ENCODE measurements around the gene GNPTG. TPM values are rescaled to one million over a fixed set of nuclear protein-coding genes. Genes with fewer than 3 reads are reported as not detected.
"Not testable (repeated sequence)": the region's sequence is repeated elsewhere in the genome, so short reads cannot be mapped to it uniquely, and the experiment has no call there.

Gene GNPTG
- total RNA-seq, 1 experiment from 2014 or later, result 29.4 TPM

DNA sequence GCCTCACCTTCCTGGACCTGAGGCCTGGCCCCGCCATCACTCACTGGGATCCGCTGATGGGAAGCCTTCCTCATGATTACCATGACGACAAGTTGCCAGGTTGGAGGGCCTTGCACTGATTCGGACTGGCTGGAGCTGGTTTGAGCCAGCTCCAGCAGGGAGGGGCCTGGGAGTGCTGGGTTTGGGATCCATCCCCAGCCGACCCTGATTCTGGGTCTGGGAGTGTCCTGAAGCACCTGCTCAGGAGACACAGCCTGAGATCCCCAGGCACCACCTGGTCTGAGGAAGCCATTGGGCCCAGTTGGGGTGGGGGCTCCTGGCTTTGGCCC, 24.1 kb upstream of the GNPTG start:
- Mint-ChIP-seq H3K4me1 (peaks cover 9 to 18% of the 10 kb centered on the region in 2 experiments), H3K27me3 (ENCODE audit: low read depth) (peaks cover 8% of the 10 kb centered on the region), H3K9me3 (no peaks in the 10 kb centered on the region), H3K36me3 (ENCODE audit: insufficient read depth in 1 of 3, low read depth in 3 of 3) (peaks cover 2 to 26% (median 17%) of the 10 kb centered on the region in 3 experiments), H3K27ac (no peak overlapping the region), H3K4me3 (no peak overlapping the region)
- Histone ChIP-seq H3K4me2 (ENCODE audit: insufficient read depth, insufficient read length, low read length) (no peak overlapping the region), H3K79me2 (ENCODE audit: insufficient read depth, low read length) (no peaks in the 10 kb centered on the region), H4K20me1 (ENCODE audit: control insufficient read depth, insufficient read depth, insufficient read length) (no peaks in the 10 kb centered on the region), H3K56ac (ENCODE audit: insufficient read length, low read depth, low read length) (no peak overlapping the region), H2AK5ac (ENCODE audit: insufficient read length, low read length) (no peak overlapping the region), H2BK12ac (ENCODE audit: insufficient read length, low read depth, low read length) (no peak overlapping the region), H3K9me3 (ENCODE audit: control insufficient read depth, low read depth, low read length) (no peaks in the 10 kb centered on the region), H2BK20ac (ENCODE audit: low read depth, low read length, poor library complexity, severe bottlenecking) (no peak overlapping the region), H3K4ac (ENCODE audit: low read depth, low read length) (no peak overlapping the region), H2BK120ac (ENCODE audit: low read depth, low read length, poor library complexity, severe bottlenecking) (no peak overlapping the region), H3T11ph (ENCODE audit: low read length) (no peak overlapping the region), H3K23ac (ENCODE audit: insufficient read length, low read depth, low read length) (no peak overlapping the region), H3K18ac (ENCODE audit: insufficient read length, low read depth, low read length) (no peak overlapping the region), H4K5ac (ENCODE audit: insufficient read length, low read depth, low read length) (no peak overlapping the region), H3K9ac (ENCODE audit: extremely low read depth, insufficient read length, low read length) (no peak overlapping the region), H3K23me2 (ENCODE audit: insufficient read length, low read depth, low read length, poor library complexity, severe bottlenecking) (peaks cover 8% of the 10 kb centered on the region), H3K79me1 (ENCODE audit: insufficient read depth, low read depth, low read length, poor library complexity, severe bottlenecking) (no peaks in the 10 kb centered on the region), H3K27ac (ENCODE audit: insufficient read length, low read depth, low read length) (no peak overlapping the region), H2AFZ (ENCODE audit: low read length) (no peak overlapping the region), H2BK15ac (ENCODE audit: low read depth, low read length) (no peak overlapping the region), H3K27me3 (ENCODE audit: insufficient read depth, low read length) (no peaks in the 10 kb centered on the region; the same call in 1 of the 2 replicates), H3K4me1 (ENCODE audit: insufficient read depth, low read length) (no peaks in the 10 kb centered on the region), H4K8ac (replicated peaks; ENCODE audit: insufficient read length, low read depth, low read length) (no peak overlapping the region), H3K14ac (ENCODE audit: insufficient read depth, low read length) (no peak overlapping the region; the same call in 1 of the 2 replicates), H4K91ac (ENCODE audit: insufficient read length, low read depth, low read length) (peak overlapping the region; percentile 46), H2BK5ac (ENCODE audit: insufficient read length, low read length) (no peak overlapping the region)
- no CpG with 5 or more reads among the region's 5 CpGs for WGBS (ENCODE audit: extremely low coverage, insufficient read length, low lambda C conversion rate)
- TF ChIP-seq, protein P1, sequence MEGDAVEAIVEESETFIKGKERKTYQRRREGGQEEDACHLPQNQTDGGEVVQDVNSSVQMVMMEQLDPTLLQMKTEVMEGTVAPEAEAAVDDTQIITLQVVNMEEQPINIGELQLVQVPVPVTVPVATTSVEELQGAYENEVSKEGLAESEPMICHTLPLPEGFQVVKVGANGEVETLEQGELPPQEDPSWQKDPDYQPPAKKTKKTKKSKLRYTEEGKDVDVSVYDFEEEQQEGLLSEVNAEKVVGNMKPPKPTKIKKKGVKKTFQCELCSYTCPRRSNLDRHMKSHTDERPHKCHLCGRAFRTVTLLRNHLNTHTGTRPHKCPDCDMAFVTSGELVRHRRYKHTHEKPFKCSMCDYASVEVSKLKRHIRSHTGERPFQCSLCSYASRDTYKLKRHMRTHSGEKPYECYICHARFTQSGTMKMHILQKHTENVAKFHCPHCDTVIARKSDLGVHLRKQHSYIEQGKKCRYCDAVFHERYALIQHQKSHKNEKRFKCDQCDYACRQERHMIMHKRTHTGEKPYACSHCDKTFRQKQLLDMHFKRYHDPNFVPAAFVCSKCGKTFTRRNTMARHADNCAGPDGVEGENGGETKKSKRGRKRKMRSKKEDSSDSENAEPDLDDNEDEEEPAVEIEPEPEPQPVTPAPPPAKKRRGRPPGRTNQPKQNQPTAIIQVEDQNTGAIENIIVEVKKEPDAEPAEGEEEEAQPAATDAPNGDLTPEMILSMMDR (conservative IDR thresholded peaks at IDR 0.05), result no peak
- DNase-seq, result no peak

GRCh38 chr16:1328136-1328535, 23.6 kb upstream of the GNPTG start:
- not testable (repeated sequence) for H3K4me2 ChIP-seq (ENCODE audit: insufficient read depth, insufficient read length, low read length); H4K20me1 ChIP-seq (ENCODE audit: control insufficient read depth, insufficient read depth, insufficient read length); H3K14ac ChIP-seq (ENCODE audit: insufficient read depth, low read length); H3K4me1 ChIP-seq (ENCODE audit: insufficient read depth, low read length); H3K4me3 Mint-ChIP-seq; H4K91ac ChIP-seq (ENCODE audit: insufficient read length, low read depth, low read length); H3K27me3 ChIP-seq (ENCODE audit: insufficient read depth, low read length); H3K56ac ChIP-seq (ENCODE audit: insufficient read length, low read depth, low read length); H2AK5ac ChIP-seq (ENCODE audit: insufficient read length, low read length); H3K9me3 Mint-ChIP-seq; H4K5ac ChIP-seq (ENCODE audit: insufficient read length, low read depth, low read length); H2BK5ac ChIP-seq (ENCODE audit: insufficient read length, low read length); H2BK15ac ChIP-seq (ENCODE audit: low read depth, low read length); H3K4ac ChIP-seq (ENCODE audit: low read depth, low read length); H2BK120ac ChIP-seq (ENCODE audit: low read depth, low read length, poor library complexity, severe bottlenecking); H3K79me2 ChIP-seq (ENCODE audit: insufficient read depth, low read length); H4K8ac ChIP-seq (replicated peaks; ENCODE audit: insufficient read length, low read depth, low read length); H2BK20ac ChIP-seq (ENCODE audit: low read depth, low read length, poor library complexity, severe bottlenecking); DNase-seq; H3K27ac ChIP-seq (ENCODE audit: insufficient read length, low read depth, low read length); H2AFZ ChIP-seq (ENCODE audit: low read length); H3K79me1 ChIP-seq (ENCODE audit: insufficient read depth, low read depth, low read length, poor library complexity, severe bottlenecking); H2BK12ac ChIP-seq (ENCODE audit: insufficient read length, low read depth, low read length); H3K9me3 ChIP-seq (ENCODE audit: control insufficient read depth, low read depth, low read length); H3T11ph ChIP-seq (ENCODE audit: low read length); H3K9ac ChIP-seq (ENCODE audit: extremely low read depth, insufficient read length, low read length); H3K18ac ChIP-seq (ENCODE audit: insufficient read length, low read depth, low read length); H3K23ac ChIP-seq (ENCODE audit: insufficient read length, low read depth, low read length)
- Mint-ChIP-seq H3K27ac (peak overlapping the region in 1 of 3 experiments; percentile 76; a peak in 1 of 7 replicates), H3K27me3 (ENCODE audit: low read depth) (peaks cover 11% of the 10 kb centered on the region), H3K4me1 (peaks cover 12 to 20% of the 10 kb centered on the region in 2 experiments), H3K36me3 (ENCODE audit: insufficient read depth in 1 of 3, low read depth in 3 of 3) (peaks cover 2 to 22% (median 17%) of the 10 kb centered on the region in 3 experiments)
- H3K23me2 ChIP-seq (ENCODE audit: insufficient read length, low read depth, low read length, poor library complexity, severe bottlenecking), result peaks cover 12% of the 10 kb centered on the region
- no CpG with 5 or more reads among the region's 20 CpGs for WGBS (ENCODE audit: extremely low coverage, insufficient read length, low lambda C conversion rate)
